Activated CD4-positive, alpha-beta T cell treated with anti-CD3 and anti-CD28 coated beads for 36 hours (primary cell): ENCODE data around the gene GPR42. TPM values are rescaled to one million over a fixed set of nuclear protein-coding genes. Genes with fewer than 3 reads are reported as not detected.
A peak's percentile ranks its signal among the peaks of the same experiment; 100 is the strongest.

Experiments
- ATAC-seq: fragments of 200-7000 bp; cut with Tn5 transposase; one replicate; pipeline ENCODE4 v1.10.0; 2021; ENCODE audit warnings: mild to moderate bottlenecking, moderate library complexity
- CTCF ChIA-PET: fragments of 350-600 bp; sonication (Branson Sonifier 250); formaldehyde crosslinking; loops from one replicate; lab custom pipeline; 2021; ENCODE audit warnings: antibody characterized with exemption; lab: Charles Lee
- POLR2A ChIA-PET: fragments of 350-600 bp; sonication (Branson Sonifier 250); formaldehyde crosslinking; loops from one replicate; lab custom pipeline; 2021; ENCODE audit warnings: antibody characterized with exemption, inconsistent platforms; lab: Charles Lee
- DNase-seq: peaks from one replicate; pipeline ENCODE4 v3.0.0-alpha.2; 2020
- H3K27ac Mint-ChIP-seq: one replicate; pipeline ENCODE4 v1.8.0; 2021; ENCODE audit warnings: mixed read lengths
- H3K27me3 Mint-ChIP-seq: one replicate; pipeline ENCODE4 v1.8.0; 2021; ENCODE audit warnings: mixed read lengths
- H3K36me3 Mint-ChIP-seq: one replicate; pipeline ENCODE4 v1.8.0; 2021; ENCODE audit warnings: low read depth, mixed read lengths
- H3K4me1 Mint-ChIP-seq: one replicate; pipeline ENCODE4 v1.8.0; 2021; ENCODE audit warnings: mixed read lengths
- H3K4me3 Mint-ChIP-seq: one replicate; pipeline ENCODE4 v1.8.0; 2021; ENCODE audit warnings: mild to moderate bottlenecking, moderate library complexity, mixed read lengths
- H3K9me3 Mint-ChIP-seq: one replicate; pipeline ENCODE4 v1.8.0; 2021; ENCODE audit warnings: low read depth, mixed read lengths
- intact Hi-C, 2 experiments: fragments of 100-400 bp; cut with DNase I in 1 of 2; cut with micrococcal nuclease in 1 of 2; formaldehyde crosslinking; loops; one replicate each; pipeline versions ENCODE4 v1.14.2 to v1.15.1; 2022 to 2024; cut with DNase I, micrococcal nuclease
- total RNA-seq, 2 experiments: library from RNA; stranded (reverse); gene quantifications; one replicate each; pipeline ENCODE4 v1.2.3, GENCODE V29; 2021

GPR42 gene
- total RNA-seq, 2 experiments from 2014 or later = 0.54 to 1.1 TPM

- Mint-ChIP-seq H3K9me3 (no peaks in the 10 kb centered on the region), H3K4me3 (peak overlapping the region; percentile 67), H3K4me1 (peaks cover 40% of the 10 kb centered on the region), H3K27me3 (peaks cover 2% of the 10 kb centered on the region), H3K27ac (peak overlapping the region; percentile 99), H3K36me3 (no peaks in the 10 kb centered on the region)
- ATAC-seq (no peak), DNase-seq (no peak)
- intact Hi-C loops = loop anchor here (1.0 to 5.0 kb wide), 10 partner anchors 57 to 363 kb away; partner anchors contain the start of genes TMEM147 (in 1 of the 2) and USF2 (in 1 of the 2)
- POLR2A ChIA-PET = interaction anchor here (0.6 to 0.8 kb wide), 4 partner anchors 9 to 513 kb away, joined by 3 to 4 read pairs (median 3); no protein-coding TSS in a partner anchor
- CTCF ChIA-PET = interaction anchor here (0.8 to 2.7 kb wide), 9 partner anchors 10 to 197 kb away, joined by 3 to 12 read pairs (median 4); partner anchors contain the start of gene FFAR3
Observed at GRCh38 chr19:35347930-35348298, 23.0 kb upstream of the GPR42 start.

GRCh38 chr19:35348911-35349611 lies 21.8 kb upstream of the GPR42 start:
- ChIA-PET CTCF (interaction anchor here (0.6 to 2.7 kb wide), 4 partner anchors 119 to 174 kb away, joined by 3 to 8 read pairs (median 6); no protein-coding TSS in a partner anchor), POLR2A (no interaction called here)
- Mint-ChIP-seq H3K4me1 (peaks cover 41% of the 10 kb centered on the region), H3K9me3 (no peaks in the 10 kb centered on the region), H3K36me3 (no peaks in the 10 kb centered on the region), H3K27ac (peak overlapping the region; percentile 99), H3K4me3 (no peak overlapping the region), H3K27me3 (peaks cover 2% of the 10 kb centered on the region)
- intact Hi-C loops = loop anchor here in 1 of 2 experiments (5.0 kb wide), 1 partner anchor 198 kb away; the partner anchor contains the start of gene TMEM147
- DNase-seq (no peak), ATAC-seq (no peak)

- no peak for DNase-seq
- Mint-ChIP-seq H3K4me1 (peaks cover 41% of the 10 kb centered on the region), H3K27ac (peak overlapping the region; percentile 32), H3K9me3 (no peaks in the 10 kb centered on the region), H3K27me3 (peaks cover 2% of the 10 kb centered on the region), H3K36me3 (no peaks in the 10 kb centered on the region), H3K4me3 (no peak overlapping the region)
- ATAC-seq = no peak
- POLR2A ChIA-PET = no interaction called here
- intact Hi-C loops = loop anchor here (5.0 kb wide), 3 partner anchors 197 to 262 kb away; partner anchors contain the start of genes HAUS5 (in 1 of the 2) and TMEM147 (in 1 of the 2)
- CTCF ChIA-PET = interaction anchor here (1.6 to 2.7 kb wide), 3 partner anchors 118 to 145 kb away, joined by 5 to 8 read pairs (median 7); no protein-coding TSS in a partner anchor
Observed at GRCh38 chr19:35349614-35350521, 21.0 kb upstream of the GPR42 start.

DNA sequence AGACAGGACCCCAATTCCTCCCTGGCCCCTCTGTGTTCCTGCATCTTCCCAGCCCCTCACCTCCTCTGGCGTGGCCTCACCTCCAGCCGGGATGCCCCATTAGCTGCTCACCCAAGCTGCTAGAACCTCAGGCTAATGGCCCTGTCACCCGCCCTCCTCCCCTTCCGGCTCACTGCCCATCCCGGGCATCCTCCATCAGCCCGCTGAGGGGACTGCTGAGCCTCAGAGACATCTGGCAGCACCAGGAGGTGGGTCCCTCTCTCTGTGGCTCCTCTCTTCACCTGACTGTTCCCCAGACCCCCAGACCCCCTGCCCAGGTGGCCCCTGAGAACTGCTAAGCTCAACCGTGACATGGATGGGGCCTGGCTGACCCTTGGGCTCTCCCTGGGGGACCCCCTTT lies 20.3 kb upstream of the GPR42 start:
- POLR2A ChIA-PET = no interaction called here
- no peak overlapping the region for H3K4me3 Mint-ChIP-seq
- intact Hi-C loops = loop anchor here in 1 of 2 experiments (5.0 kb wide), 2 partner anchors 242 to 262 kb away; partner anchors contain the start of gene HAUS5
- H3K4me1 Mint-ChIP-seq = peaks cover 40% of the 10 kb centered on the region
- ATAC-seq (no peak), DNase-seq (no peak)
- peak overlapping the region; percentile 8 for H3K27ac Mint-ChIP-seq
- peaks cover 2% of the 10 kb centered on the region for H3K27me3 Mint-ChIP-seq
- CTCF ChIA-PET = interaction anchor here (1.9 kb wide), 1 partner anchor 144 kb away, joined by 5 read pairs; no protein-coding TSS in a partner anchor
- no peaks in the 10 kb centered on the region for H3K9me3 Mint-ChIP-seq
- no peaks in the 10 kb centered on the region for H3K36me3 Mint-ChIP-seq

- Mint-ChIP-seq H3K36me3 (no peaks in the 10 kb centered on the region), H3K27ac (no peak overlapping the region), H3K4me3 (no peak overlapping the region), H3K27me3 (no peaks in the 10 kb centered on the region), H3K4me1 (peaks cover 30% of the 10 kb centered on the region), H3K9me3 (no peaks in the 10 kb centered on the region)
- DNase-seq (no peak), ATAC-seq (no peak)
- intact Hi-C loops = loop anchor here (1.0 to 5.0 kb wide), 4 partner anchors 117 to 261 kb away; partner anchors contain the start of gene HAUS5 (in 1 of the 2)
- ChIA-PET POLR2A (no interaction called here), CTCF (interaction anchor here (0.6 to 4.5 kb wide), 4 partner anchors 118 to 143 kb away, joined by 4 to 54 read pairs (median 5); no protein-coding TSS in a partner anchor)
Observed at GRCh38 chr19:35351411-35352176, 19.3 kb upstream of the GPR42 start.

- H3K9me3 Mint-ChIP-seq = no peaks in the 10 kb centered on the region
- H3K4me3 Mint-ChIP-seq = no peak overlapping the region
- no peak for DNase-seq
- no peak for ATAC-seq
- ChIA-PET CTCF (interaction anchor here (0.6 to 4.5 kb wide), 11 partner anchors 10 to 274 kb away, joined by 3 to 54 read pairs (median 7); no protein-coding TSS in a partner anchor), POLR2A (no interaction called here)
- peaks cover 24% of the 10 kb centered on the region for H3K4me1 Mint-ChIP-seq
- H3K27ac Mint-ChIP-seq = no peak overlapping the region
- H3K27me3 Mint-ChIP-seq = no peaks in the 10 kb centered on the region
- intact Hi-C loops = loop anchor here (1.0 to 5.0 kb wide), 4 partner anchors 116 to 260 kb away; partner anchors contain the start of gene HAUS5 (in 1 of the 2)
- no peaks in the 10 kb centered on the region for H3K36me3 Mint-ChIP-seq
Observed at GRCh38 chr19:35352177-35352447, 18.8 kb upstream of the GPR42 start.

GRCh38 chr19:35352448-35353304 lies 18.2 kb upstream of the GPR42 start:
- H3K9me3 Mint-ChIP-seq = no peaks in the 10 kb centered on the region
- H3K36me3 Mint-ChIP-seq = no peaks in the 10 kb centered on the region
- H3K27ac Mint-ChIP-seq = peak overlapping the region; percentile 72
- intact Hi-C loops = loop anchor here (1.0 to 5.0 kb wide), 4 partner anchors 116 to 260 kb away; partner anchors contain the start of gene HAUS5 (in 1 of the 2)
- DNase-seq (peak; percentile 87), ATAC-seq (peak; percentile 77)
- H3K27me3 Mint-ChIP-seq = no peaks in the 10 kb centered on the region
- POLR2A ChIA-PET = no interaction called here
- H3K4me3 Mint-ChIP-seq = no peak overlapping the region
- CTCF ChIA-PET = interaction anchor here (0.6 to 4.5 kb wide), 30 partner anchors 8 to 274 kb away, joined by 3 to 54 read pairs (median 4); no protein-coding TSS in a partner anchor
- peaks cover 24% of the 10 kb centered on the region for H3K4me1 Mint-ChIP-seq

DNA sequence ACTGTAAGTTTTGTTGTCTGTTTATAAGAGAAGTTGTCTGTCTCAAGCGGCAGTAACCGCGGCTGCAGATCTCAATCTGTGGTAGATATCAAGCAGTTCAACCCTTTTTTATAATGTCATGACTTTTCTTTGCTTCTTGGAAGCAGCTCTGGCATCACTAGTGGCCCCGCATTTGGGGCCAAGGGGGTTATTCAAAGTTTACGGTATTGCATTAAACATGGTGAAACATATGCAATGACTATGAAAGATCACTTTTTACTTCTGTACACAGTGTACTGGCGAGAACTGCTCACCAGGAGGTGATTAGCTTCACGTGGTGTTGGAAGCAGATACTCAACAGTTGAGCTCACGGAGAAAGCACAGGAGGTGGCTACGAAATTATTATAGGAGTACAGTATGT lies 17.2 kb upstream of the GPR42 start:
- Mint-ChIP-seq H3K36me3 (no peaks in the 10 kb centered on the region), H3K9me3 (no peaks in the 10 kb centered on the region), H3K4me1 (peaks cover 22% of the 10 kb centered on the region), H3K27ac (no peak overlapping the region), H3K27me3 (no peaks in the 10 kb centered on the region), H3K4me3 (no peak overlapping the region)
- intact Hi-C loops = loop anchor here in 1 of 2 experiments (1.0 to 5.0 kb wide), 3 partner anchors 142 to 259 kb away; partner anchors contain the start of gene HAUS5
- DNase-seq = no peak
- ATAC-seq = no peak
- ChIA-PET CTCF (interaction anchor here (0.6 to 4.5 kb wide), 22 partner anchors 7 to 156 kb away, joined by 3 to 54 read pairs (median 4); no protein-coding TSS in a partner anchor), POLR2A (no interaction called here)

DNA sequence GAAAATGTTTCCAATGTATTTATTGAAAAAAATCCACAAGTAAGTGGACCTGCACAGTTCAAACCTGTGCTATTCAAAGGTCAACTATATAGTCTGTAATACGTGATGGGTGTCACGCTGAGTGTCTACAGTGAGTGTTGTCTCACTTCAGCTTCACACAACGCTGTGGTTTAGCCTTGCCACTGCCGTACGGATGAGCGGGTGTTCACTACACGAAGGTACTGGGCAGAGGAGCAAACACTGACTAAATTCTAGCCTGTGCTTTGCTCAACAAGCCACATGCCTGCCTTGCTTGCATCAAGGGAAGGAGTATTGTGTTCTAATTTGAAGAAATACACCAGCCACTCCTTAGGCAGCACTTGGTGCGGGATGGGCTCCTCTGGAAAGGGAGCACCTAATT lies 16.0 kb upstream of the GPR42 start:
- no peaks in the 10 kb centered on the region for H3K9me3 Mint-ChIP-seq
- H3K36me3 Mint-ChIP-seq = no peaks in the 10 kb centered on the region
- DNase-seq = no peak
- ATAC-seq = no peak
- intact Hi-C loops = loop anchor here in 1 of 2 experiments (5.0 kb wide), 2 partner anchors 237 to 257 kb away; partner anchors contain the start of gene HAUS5
- no peak overlapping the region for H3K27ac Mint-ChIP-seq
- peaks cover 18% of the 10 kb centered on the region for H3K4me1 Mint-ChIP-seq
- ChIA-PET CTCF (interaction anchor here (2.6 to 4.5 kb wide), 2 partner anchors 114 to 140 kb away, joined by 34 to 54 read pairs; no protein-coding TSS in a partner anchor), POLR2A (no interaction called here)
- no peak overlapping the region for H3K4me3 Mint-ChIP-seq
- no peaks in the 10 kb centered on the region for H3K27me3 Mint-ChIP-seq
